DND-41 (cell line): ENCODE results near the gene RAPSN.

ENCODE experiments used
- ATAC-seq: fragments of 200-7000 bp; cut with Tn5 transposase; 3 replicates; pipeline ENCODE4 v1.9.1; 2021; ENCODE audit warnings: low read depth; ENCODE audit not compliant: insufficient read depth
- DNase-seq: peaks from one replicate; pipeline ENCODE4 v3.0.0-alpha.2; 2020
- H2AFZ ChIP-seq: 2 replicates; pipeline ENCODE4 v1.6.0; 2012; ENCODE audit warnings: low read depth, low read length
- H3K27ac ChIP-seq: 2 replicates; pipeline ENCODE4 v1.5.1; 2012; ENCODE audit warnings: low read length, inconsistent platforms
- H3K27me3 ChIP-seq: fragments of 200-600 bp; sonication (generic); 2 replicates; pipeline ENCODE4 v1.6.0; 2012; ENCODE audit warnings: low read length, mild to moderate bottlenecking, inconsistent platforms; ENCODE audit not compliant: insufficient read depth, poor library complexity
- H3K36me3 ChIP-seq: 2 replicates; pipeline ENCODE4 v1.5.1; 2012; ENCODE audit warnings: low read length, inconsistent platforms; ENCODE audit not compliant: insufficient read depth
- H3K4me1 ChIP-seq: 2 replicates; pipeline ENCODE4 v1.5.1; 2012; ENCODE audit warnings: mild to moderate bottlenecking, low read length; ENCODE audit not compliant: insufficient read depth
- H3K4me2 ChIP-seq: 2 replicates; pipeline ENCODE4 v1.6.0; 2012; ENCODE audit warnings: mild to moderate bottlenecking, moderate library complexity, low read length, inconsistent platforms; ENCODE audit not compliant: insufficient read depth
- H3K4me3 ChIP-seq, 2 experiments: fragments of 200-600 bp in 1 of 2; shearing (Covaris generic) in 1 of 2; 2 replicates each; pipeline ENCODE4 v1.5.1; 2012 to 2016; ENCODE audit warnings: inconsistent platforms in 2 of 2, low read length in 2 of 2, mild to moderate bottlenecking in 2 of 2, low read depth in 1 of 2, moderate library complexity in 1 of 2
- H3K79me2 ChIP-seq: 2 replicates; pipeline ENCODE4 v1.6.0; 2012; ENCODE audit warnings: low read length, inconsistent platforms; ENCODE audit not compliant: insufficient read depth
- H3K9ac ChIP-seq: 2 replicates; pipeline ENCODE4 v1.6.0; 2012; ENCODE audit warnings: low read depth, mild to moderate bottlenecking, inconsistent platforms, low read length, moderate library complexity
- H3K9me3 ChIP-seq: 2 replicates; pipeline ENCODE4 v1.5.1; 2012; ENCODE audit warnings: low read length, moderate library complexity, mild to moderate bottlenecking, inconsistent platforms; ENCODE audit not compliant: insufficient read depth, severe bottlenecking
- H4K20me1 ChIP-seq: 2 replicates; pipeline ENCODE4 v1.6.0; 2012; ENCODE audit warnings: low read length; ENCODE audit not compliant: insufficient read depth
- CTCF ChIP-seq: IDR thresholded peaks from 2 replicates; pipeline ENCODE4 v1.5.1; 2012; ENCODE audit warnings: borderline replicate concordance, low read length, moderate library complexity, mild to moderate bottlenecking; ENCODE audit not compliant: poor library complexity, severe bottlenecking; ENCODE audit errors: extremely low read depth
- EZH2 ChIP-seq: IDR thresholded peaks from 3 replicates; pipeline ENCODE4 v1.6.1; 2012; ENCODE audit warnings: borderline replicate concordance, low read depth, mild to moderate bottlenecking, moderate library complexity, low read length, inconsistent platforms; ENCODE audit not compliant: severe bottlenecking

RAPSN gene

GRCh38 chr11:47433157-47433556 lies 15.8 kb downstream of the RAPSN start:
- Histone ChIP-seq H3K36me3 (no peaks in the 10 kb centered on the region), H3K4me2 (no peak overlapping the region), H3K27ac (no peak overlapping the region), H4K20me1 (no peaks in the 10 kb centered on the region), H3K9me3 (no peaks in the 10 kb centered on the region), H3K4me1 (no peaks in the 10 kb centered on the region), H3K4me3 (no peak overlapping the region), H3K9ac (no peak overlapping the region), H2AFZ (no peak overlapping the region), H3K27me3 (no peaks in the 10 kb centered on the region), H3K79me2 (no peaks in the 10 kb centered on the region)
- no peak for DNase-seq
- TF ChIP-seq CTCF, result no peak
- no peak for TF ChIP-seq EZH2
- ATAC-seq, result no peak

GRCh38 chr11:47431356-47432083 lies 17.4 kb downstream of the RAPSN start:
- DNase-seq (no peak), ATAC-seq (no peak)
- Histone ChIP-seq H3K4me3 (no peak overlapping the region), H3K4me1 (peaks cover 7% of the 10 kb centered on the region), H3K27ac (no peak overlapping the region), H3K4me2 (no peak overlapping the region), H4K20me1 (no peaks in the 10 kb centered on the region), H3K36me3 (no peaks in the 10 kb centered on the region), H2AFZ (no peak overlapping the region), H3K27me3 (no peaks in the 10 kb centered on the region), H3K9ac (no peak overlapping the region), H3K9me3 (no peaks in the 10 kb centered on the region), H3K79me2 (no peaks in the 10 kb centered on the region)
- TF ChIP-seq CTCF (no peak), EZH2 (no peak)

- no peak overlapping the region for H3K4me3 ChIP-seq
- H4K20me1 ChIP-seq, result no peaks in the 10 kb centered on the region
- ATAC-seq, result no peak
- no peak overlapping the region for H3K27ac ChIP-seq
- no peak for TF ChIP-seq CTCF
- no peak for TF ChIP-seq EZH2
- no peak for DNase-seq
- H3K4me2 ChIP-seq, result no peak overlapping the region
- H2AFZ ChIP-seq, result no peak overlapping the region
- H3K4me1 ChIP-seq, result peaks cover 7% of the 10 kb centered on the region
- no peak overlapping the region for H3K9ac ChIP-seq
- peaks cover 7% of the 10 kb centered on the region for H3K79me2 ChIP-seq
- peaks cover 2% of the 10 kb centered on the region; the same call in 1 of the 2 replicates for H3K36me3 ChIP-seq
- no peaks in the 10 kb centered on the region for H3K27me3 ChIP-seq
- H3K9me3 ChIP-seq, result no peaks in the 10 kb centered on the region
Measured at GRCh38 chr11:47430524-47430923, 18.4 kb downstream of the RAPSN start.
